ENCODE measurements around the gene MDM2.

DNA sequence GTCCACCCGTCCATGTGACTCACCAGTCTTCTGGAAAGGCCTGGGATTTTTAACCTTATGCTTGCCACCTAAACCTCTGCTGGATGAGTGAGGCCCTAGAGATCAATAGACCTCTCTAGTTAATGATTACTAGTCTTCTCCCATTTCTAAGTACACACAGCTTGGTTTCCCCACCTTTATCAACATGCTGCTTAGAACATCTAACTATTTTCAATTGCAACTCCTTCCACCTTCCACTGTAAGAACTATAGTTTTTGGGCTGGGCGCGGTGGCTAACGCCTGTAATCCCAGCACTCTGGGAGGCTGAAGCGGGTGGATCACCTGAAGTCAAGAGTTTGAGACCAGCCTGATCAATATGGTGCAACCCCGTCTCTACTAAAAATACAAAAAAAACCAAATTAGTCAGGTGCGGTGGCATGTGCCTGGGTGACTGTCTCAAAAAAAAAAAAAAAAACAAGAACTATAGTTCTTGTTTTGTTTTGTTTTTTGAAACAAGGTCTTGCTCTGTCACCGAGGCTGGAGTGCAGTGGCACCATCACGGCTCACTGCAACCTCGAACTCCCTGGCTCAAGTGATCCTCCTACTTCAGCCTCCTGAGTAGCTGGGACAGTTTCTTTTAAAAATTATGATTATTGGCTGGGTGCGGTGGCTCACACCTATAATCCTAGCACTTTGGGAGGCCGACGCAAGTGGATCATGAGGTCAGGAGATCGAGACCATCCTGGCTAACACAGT, 18.7 kb upstream of the MDM2 start:
- TF ChIP-seq POLR2AphosphoS5 (IDR thresholded peaks at IDR 0.05; ENCODE audit: low read depth, low read length) (no peak), TAF1 (IDR thresholded peaks at IDR 0.05; ENCODE audit: borderline replicate concordance, insufficient read depth, low read length) (no peak)
- TF ChIP-seq, protein P1, sequence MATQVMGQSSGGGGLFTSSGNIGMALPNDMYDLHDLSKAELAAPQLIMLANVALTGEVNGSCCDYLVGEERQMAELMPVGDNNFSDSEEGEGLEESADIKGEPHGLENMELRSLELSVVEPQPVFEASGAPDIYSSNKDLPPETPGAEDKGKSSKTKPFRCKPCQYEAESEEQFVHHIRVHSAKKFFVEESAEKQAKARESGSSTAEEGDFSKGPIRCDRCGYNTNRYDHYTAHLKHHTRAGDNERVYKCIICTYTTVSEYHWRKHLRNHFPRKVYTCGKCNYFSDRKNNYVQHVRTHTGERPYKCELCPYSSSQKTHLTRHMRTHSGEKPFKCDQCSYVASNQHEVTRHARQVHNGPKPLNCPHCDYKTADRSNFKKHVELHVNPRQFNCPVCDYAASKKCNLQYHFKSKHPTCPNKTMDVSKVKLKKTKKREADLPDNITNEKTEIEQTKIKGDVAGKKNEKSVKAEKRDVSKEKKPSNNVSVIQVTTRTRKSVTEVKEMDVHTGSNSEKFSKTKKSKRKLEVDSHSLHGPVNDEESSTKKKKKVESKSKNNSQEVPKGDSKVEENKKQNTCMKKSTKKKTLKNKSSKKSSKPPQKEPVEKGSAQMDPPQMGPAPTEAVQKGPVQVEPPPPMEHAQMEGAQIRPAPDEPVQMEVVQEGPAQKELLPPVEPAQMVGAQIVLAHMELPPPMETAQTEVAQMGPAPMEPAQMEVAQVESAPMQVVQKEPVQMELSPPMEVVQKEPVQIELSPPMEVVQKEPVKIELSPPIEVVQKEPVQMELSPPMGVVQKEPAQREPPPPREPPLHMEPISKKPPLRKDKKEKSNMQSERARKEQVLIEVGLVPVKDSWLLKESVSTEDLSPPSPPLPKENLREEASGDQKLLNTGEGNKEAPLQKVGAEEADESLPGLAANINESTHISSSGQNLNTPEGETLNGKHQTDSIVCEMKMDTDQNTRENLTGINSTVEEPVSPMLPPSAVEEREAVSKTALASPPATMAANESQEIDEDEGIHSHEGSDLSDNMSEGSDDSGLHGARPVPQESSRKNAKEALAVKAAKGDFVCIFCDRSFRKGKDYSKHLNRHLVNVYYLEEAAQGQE (IDR thresholded peaks at IDR 0.05; ENCODE audit: insufficient read depth in 1 of 2, low read depth in 2 of 2, low read length in 2 of 2): no peak

Measured in PFSK-1 (cell line).